Thymus (tissue), 11 donors: Measurements from ENCODE around the gene SEPTIN11. TPM values are rescaled to one million over a fixed set of nuclear protein-coding genes. Genes with fewer than 3 reads are reported as not detected.
A peak's percentile ranks its signal among the peaks of the same experiment; 100 is the strongest.

ENCODE experiments used
- DNase-seq, 9 donors: peaks; one replicate each; pipeline ENCODE4 v3.0.0-alpha.2; 2013; ENCODE audit warnings: low spot score in 9 of 9, low read depth in 6 of 9, missing footprints in 1 of 9
- H3K27ac ChIP-seq, 2 donors: one replicate each; pipeline ENCODE4 v1.5.1; 2013; ENCODE audit warnings: control low read depth in 1 of 2, low read depth in 1 of 2, low read length in 1 of 2, mild to moderate bottlenecking in 1 of 2, moderate library complexity in 1 of 2
- H3K27me3 ChIP-seq, 2 donors: one replicate each; pipeline ENCODE4 v1.5.1; 2013; ENCODE audit warnings: low read length in 1 of 2; ENCODE audit not compliant: control insufficient read depth in 2 of 2, insufficient read depth in 1 of 2
- H3K36me3 ChIP-seq, 2 donors: one replicate each; pipeline ENCODE4 v1.5.1; 2013; ENCODE audit warnings: low read length in 1 of 2, mild to moderate bottlenecking in 1 of 2, moderate library complexity in 1 of 2; ENCODE audit not compliant: control insufficient read depth in 2 of 2, insufficient read depth in 2 of 2
- H3K4me1 ChIP-seq, 2 donors: one replicate each; pipeline ENCODE4 v1.5.1; 2013; ENCODE audit warnings: low read length in 2 of 2; ENCODE audit not compliant: control insufficient read depth in 2 of 2, insufficient read depth in 2 of 2
- H3K4me3 ChIP-seq, 2 donors: one replicate each; pipeline ENCODE4 v1.5.1; 2013; ENCODE audit warnings: low read length in 2 of 2, control low read depth in 1 of 2, mild to moderate bottlenecking in 1 of 2
- H3K9me3 ChIP-seq, 2 donors: one replicate each; pipeline ENCODE4 v1.5.1; 2013; ENCODE audit warnings: low read length in 1 of 2, mild to moderate bottlenecking in 1 of 2; ENCODE audit not compliant: control insufficient read depth in 2 of 2, insufficient read depth in 1 of 2
- WGBS: extraction: QIAGEN DNeasy Blood & Tissue Kit; methylation state at CpG from one replicate; pipeline ENCODE4 v1.1.7; 2013; 5-methylcytosine and 5-hydroxymethylcytosine counted together
- polyA plus RNA-seq: library from polyadenylated mRNA; stranded (reverse); fragments of 200-250 nt; gene quantifications from one replicate; pipeline ENCODE4 v1.2.3, GENCODE V29; 2013
- total RNA-seq: library from RNA; stranded (reverse); fragments of 120-200 nt; gene quantifications from one replicate; pipeline ENCODE4 v1.2.4, GENCODE V29; 2013
- donor health status: healthy.

Gene SEPTIN11
- total and polyA plus RNA-seq, 2 donors, result 21.6 to 26.9 TPM

GRCh38 chr4:76926841-76927240, 22.7 kb upstream of the SEPTIN11 start:
- DNase-seq, result no peak
- Histone ChIP-seq H3K27ac (no peak overlapping the region), H3K36me3 (no peaks in the 10 kb centered on the region), H3K4me1 (no peaks in the 10 kb centered on the region), H3K4me3 (no peak overlapping the region), H3K27me3 (no peaks in the 10 kb centered on the region), H3K9me3 (no peaks in the 10 kb centered on the region)
- 98% methylated on average over 6 of the region's 6 CpGs for WGBS

- no peaks in the 10 kb centered on the region for H3K9me3 ChIP-seq
- H3K4me1 ChIP-seq, result no peaks in the 10 kb centered on the region
- 96% methylated on average over 2 of the region's 2 CpGs for WGBS
- no peak overlapping the region for H3K27ac ChIP-seq
- no peak for DNase-seq
- H3K36me3 ChIP-seq, result no peaks in the 10 kb centered on the region
- H3K4me3 ChIP-seq, result no peak overlapping the region
- no peaks in the 10 kb centered on the region for H3K27me3 ChIP-seq
These were observed 18.9 kb upstream of the SEPTIN11 start for GRCh38 chr4:76930685-76931084.

- H3K9me3 ChIP-seq, result no peaks in the 10 kb centered on the region
- no peaks in the 10 kb centered on the region for H3K36me3 ChIP-seq
- no peak for DNase-seq
- H3K4me3 ChIP-seq, result no peak overlapping the region
- H3K27ac ChIP-seq, result no peak overlapping the region
- H3K4me1 ChIP-seq, result no peaks in the 10 kb centered on the region
- no peaks in the 10 kb centered on the region for H3K27me3 ChIP-seq
These were observed 18.5 kb upstream of the SEPTIN11 start for GRCh38 chr4:76931087-76931486.

GRCh38 chr4:76931576-76932276, 17.8 kb upstream of the SEPTIN11 start:
- WGBS, result 97% methylated on average over 7 of the region's 7 CpGs
- Histone ChIP-seq H3K9me3 (no peaks in the 10 kb centered on the region), H3K27me3 (no peaks in the 10 kb centered on the region), H3K4me3 (no peak overlapping the region), H3K4me1 (no peaks in the 10 kb centered on the region), H3K36me3 (no peaks in the 10 kb centered on the region), H3K27ac (no peak overlapping the region)
- DNase-seq, result no peak

GRCh38 chr4:76939184-76939583, 10.4 kb upstream of the SEPTIN11 start:
- H3K4me3 ChIP-seq, result no peak overlapping the region
- H3K36me3 ChIP-seq, result no peaks in the 10 kb centered on the region
- no peak for DNase-seq
- WGBS, result 91% methylated on average over 2 of the region's 2 CpGs
- H3K27ac ChIP-seq, result no peak overlapping the region
- H3K27me3 ChIP-seq, result no peaks in the 10 kb centered on the region
- no peaks in the 10 kb centered on the region for H3K4me1 ChIP-seq
- H3K9me3 ChIP-seq, result no peaks in the 10 kb centered on the region

- Histone ChIP-seq H3K27me3 (peaks cover 0 to 5% of the 10 kb centered on the region in 2 donors), H3K9me3 (no peaks in the 10 kb centered on the region), H3K4me1 (peaks cover 0 to 3% of the 10 kb centered on the region in 2 donors), H3K27ac (no peak overlapping the region), H3K4me3 (no peak overlapping the region), H3K36me3 (no peaks in the 10 kb centered on the region)
- WGBS, result 86% methylated on average over 6 of the region's 6 CpGs
- no peak for DNase-seq
These were observed 6.4 kb upstream of the SEPTIN11 start for GRCh38 chr4:76943129-76943620.

GRCh38 chr4:76943790-76944189, 5.8 kb upstream of the SEPTIN11 start:
- Histone ChIP-seq H3K36me3 (no peaks in the 10 kb centered on the region), H3K4me1 (peaks cover 0 to 10% of the 10 kb centered on the region in 2 donors), H3K27me3 (peaks cover 0 to 11% of the 10 kb centered on the region in 2 donors), H3K4me3 (no peak overlapping the region), H3K27ac (no peak overlapping the region), H3K9me3 (no peaks in the 10 kb centered on the region)
- no peak for DNase-seq
- WGBS, result 99% methylated on average over 1 of the region's 1 CpG

GRCh38 chr4:76947369-76947768, 2.2 kb upstream of the SEPTIN11 start:
- WGBS, result 97% methylated on average over 2 of the region's 2 CpGs
- H3K27ac ChIP-seq, result no peak overlapping the region
- DNase-seq, result no peak
- H3K27me3 ChIP-seq, result peaks cover 3 to 38% of the 10 kb centered on the region in 2 donors
- no peak overlapping the region for H3K4me3 ChIP-seq
- H3K36me3 ChIP-seq, result no peaks in the 10 kb centered on the region
- H3K4me1 ChIP-seq, result peaks cover 3 to 24% of the 10 kb centered on the region in 2 donors
- H3K9me3 ChIP-seq, result no peaks in the 10 kb centered on the region

GRCh38 chr4:76948443-76949275, 893 bp upstream of the SEPTIN11 start:
- Histone ChIP-seq H3K4me1 (peaks cover 3 to 24% of the 10 kb centered on the region in 2 donors), H3K27ac (peak overlapping the region; percentile 38 to 55), H3K9me3 (no peaks in the 10 kb centered on the region), H3K36me3 (no peaks in the 10 kb centered on the region), H3K27me3 (peaks cover 3 to 38% of the 10 kb centered on the region in 2 donors), H3K4me3 (peak overlapping the region; percentile 60 to 61)
- DNase-seq, result peak in 7 of 9 donors; percentile 17 to 74 (median 42)
- WGBS, result 11% methylated on average over 60 of the region's 60 CpGs
